NCI-H446 treated with DMSO at 0.1 percent for 48 hours (cell line): ENCODE results near the gene LSM3.

Source experiments
- DNase-seq: peaks from one replicate; lab custom pipeline; 2025; lab: John Stamatoyannopoulos, UW

The LSM3 gene

DNA sequence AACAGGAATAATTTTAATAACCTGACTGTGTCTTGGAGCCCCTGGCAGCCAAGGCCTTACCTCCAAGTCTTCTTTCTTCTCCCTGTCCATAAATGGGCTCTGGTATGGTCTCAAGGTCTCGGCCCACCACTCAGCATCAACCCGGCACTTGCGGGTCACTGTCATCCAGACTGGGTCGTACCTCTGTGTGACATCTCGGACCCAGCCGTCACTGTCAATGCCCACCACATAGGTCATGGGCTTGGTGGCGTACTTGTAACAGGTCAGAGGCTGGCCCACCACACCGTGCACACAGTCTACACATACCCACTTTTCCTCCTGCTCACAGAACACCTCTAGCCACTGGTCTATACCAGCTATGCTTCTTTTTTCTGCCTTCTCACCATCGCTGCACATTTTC, 20.7 kb upstream of the LSM3 start:
- no peak for DNase-seq

DNA sequence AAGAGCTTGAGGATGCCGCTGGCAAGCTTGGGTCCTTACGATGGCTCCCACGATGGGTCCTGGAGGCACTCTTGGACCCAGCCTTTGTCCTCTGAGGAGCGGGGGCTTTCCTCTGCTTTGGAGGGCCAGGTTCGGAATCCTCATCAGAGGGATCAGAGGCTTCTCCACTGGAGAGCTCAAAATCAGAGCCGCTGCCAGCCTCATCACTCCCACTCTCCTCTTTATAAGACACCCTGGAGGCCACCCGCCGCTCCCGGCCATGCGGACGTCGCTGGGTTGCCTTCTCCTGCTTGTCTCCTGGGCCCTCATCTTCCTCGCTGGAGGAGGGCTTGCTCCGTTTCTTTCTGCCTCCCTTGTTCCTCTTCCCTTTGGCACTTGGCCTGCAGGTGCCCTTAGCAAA, 20.2 kb upstream of the LSM3 start:
- DNase-seq, result no peak

DNA sequence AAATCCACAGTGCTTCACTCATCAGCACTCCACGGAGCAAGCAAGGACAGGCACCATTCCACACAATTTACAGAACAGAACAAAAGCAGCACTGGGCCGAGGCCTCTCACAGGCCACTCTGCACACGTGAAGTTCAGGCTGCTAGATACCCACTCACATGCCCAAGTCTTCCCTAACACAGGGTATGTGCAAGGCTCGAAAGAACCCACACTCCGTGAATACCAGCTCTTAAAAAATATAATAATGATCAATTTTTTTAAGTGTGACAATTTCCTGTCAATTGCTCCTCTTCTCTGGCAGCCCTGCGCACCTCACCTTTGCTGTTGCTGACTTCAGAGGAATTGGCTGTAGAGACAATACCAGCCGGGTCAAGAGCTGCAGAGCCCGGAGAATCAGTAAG, 19.2 kb upstream of the LSM3 start:
- DNase-seq, result no peak

DNA sequence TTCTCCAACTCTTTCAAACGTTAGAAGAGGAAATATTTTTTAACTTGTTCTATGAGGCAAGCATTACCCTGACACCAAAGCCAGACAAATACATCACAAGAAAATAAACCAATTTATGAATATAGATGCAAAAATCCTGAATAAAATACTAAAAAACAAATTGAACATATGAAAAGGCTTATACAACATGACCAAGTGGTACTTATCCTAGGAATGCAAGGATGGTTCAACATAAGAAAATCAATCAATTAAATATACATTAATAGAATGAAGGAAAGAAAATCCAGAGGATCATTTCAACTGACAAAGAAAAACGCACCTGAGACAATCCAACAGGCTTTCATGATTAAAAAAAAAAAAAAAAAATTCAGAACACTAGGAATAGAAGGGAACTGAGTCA, 17.3 kb upstream of the LSM3 start:
- DNase-seq, result no peak

DNA sequence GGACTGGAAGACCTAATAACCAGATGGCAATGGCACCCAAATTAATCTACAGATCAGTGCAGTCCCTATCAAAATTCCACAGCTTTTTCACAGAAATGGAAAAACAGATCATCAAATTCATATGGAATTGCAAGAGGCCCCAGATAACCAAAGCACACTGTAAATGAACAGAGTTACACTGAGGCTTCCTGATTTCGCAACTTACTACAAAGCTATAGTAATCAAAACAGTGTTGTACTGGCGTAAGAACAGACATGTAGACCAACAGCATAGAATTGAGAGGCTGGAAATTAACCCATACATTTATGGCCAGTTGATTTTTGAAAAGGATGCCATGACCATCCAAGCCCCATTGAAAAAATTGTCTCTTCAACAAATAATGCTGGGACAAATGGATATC, 16.4 kb upstream of the LSM3 start:
- no peak for DNase-seq

DNA sequence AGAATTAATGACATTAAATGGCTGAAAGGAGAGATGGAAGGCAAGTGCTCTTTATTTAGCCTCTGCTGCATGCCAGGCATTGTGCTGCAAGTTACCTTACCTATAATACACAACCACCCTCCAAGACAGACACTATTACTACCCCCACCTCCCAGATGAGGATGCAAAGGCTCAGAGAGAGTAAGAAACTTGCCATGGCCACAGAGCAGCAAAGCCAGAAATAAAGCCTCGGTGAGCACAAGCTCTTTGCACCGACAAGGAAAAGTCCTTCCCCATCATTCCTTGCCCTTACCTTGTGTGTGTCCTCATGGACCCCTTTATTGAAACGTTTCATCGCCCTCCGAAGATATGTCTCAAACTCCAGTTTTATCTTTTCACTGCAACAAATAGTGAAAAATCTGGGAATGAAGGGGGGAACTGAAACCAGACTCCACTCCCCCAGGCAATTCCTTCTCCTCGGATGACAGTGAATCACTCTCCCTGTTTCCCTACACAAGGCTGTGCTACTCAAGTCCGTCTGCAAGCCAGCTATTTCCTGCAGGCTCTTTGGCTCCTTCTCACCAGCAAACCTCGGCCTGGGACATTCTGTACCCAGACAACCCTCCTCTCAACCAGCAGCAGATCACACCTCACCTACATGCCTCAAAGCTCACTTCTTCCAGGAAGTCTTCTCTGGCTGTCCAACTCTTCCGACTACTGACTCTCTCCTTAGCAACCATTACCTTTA, 11.6 kb upstream of the LSM3 start:
- no peak for DNase-seq

DNA sequence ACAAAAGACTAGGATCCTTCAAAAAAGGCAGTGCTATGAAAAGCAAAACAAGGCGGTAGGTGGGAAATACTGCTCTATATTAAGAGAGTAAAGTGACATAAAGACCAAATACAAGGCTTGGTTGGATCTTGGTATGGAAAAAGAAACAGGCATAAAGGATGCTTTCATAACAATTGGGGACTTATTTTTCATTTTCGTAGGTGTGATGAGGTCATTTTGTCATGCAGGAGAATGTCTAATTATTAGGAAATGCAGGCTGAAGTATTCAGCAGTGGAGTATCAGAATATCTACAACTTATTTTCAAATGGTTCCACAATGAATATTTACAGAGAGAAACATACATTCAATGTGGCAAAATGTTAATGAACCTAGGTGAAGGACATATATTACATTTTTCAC, 9.2 kb upstream of the LSM3 start:
- DNase-seq, result no peak

DNA sequence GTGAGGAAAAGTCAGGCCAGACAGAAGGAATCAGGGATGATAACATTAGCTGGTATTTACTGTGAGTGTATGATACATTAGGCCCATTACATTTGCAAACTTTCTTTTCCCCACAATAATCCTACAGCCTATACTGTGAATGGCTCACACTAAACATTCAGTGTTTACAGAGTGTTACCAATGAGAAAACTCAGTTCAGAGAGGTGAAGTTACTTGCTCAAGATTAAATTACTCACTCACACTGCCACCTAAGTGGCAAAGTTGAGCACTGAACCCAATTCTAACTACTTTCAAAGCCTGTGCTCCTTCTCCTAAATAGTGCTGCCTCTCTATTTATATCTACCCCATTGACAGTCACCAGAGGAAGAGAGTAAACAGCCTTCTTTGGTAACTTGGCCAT, 8.7 kb upstream of the LSM3 start:
- no peak for DNase-seq

DNA sequence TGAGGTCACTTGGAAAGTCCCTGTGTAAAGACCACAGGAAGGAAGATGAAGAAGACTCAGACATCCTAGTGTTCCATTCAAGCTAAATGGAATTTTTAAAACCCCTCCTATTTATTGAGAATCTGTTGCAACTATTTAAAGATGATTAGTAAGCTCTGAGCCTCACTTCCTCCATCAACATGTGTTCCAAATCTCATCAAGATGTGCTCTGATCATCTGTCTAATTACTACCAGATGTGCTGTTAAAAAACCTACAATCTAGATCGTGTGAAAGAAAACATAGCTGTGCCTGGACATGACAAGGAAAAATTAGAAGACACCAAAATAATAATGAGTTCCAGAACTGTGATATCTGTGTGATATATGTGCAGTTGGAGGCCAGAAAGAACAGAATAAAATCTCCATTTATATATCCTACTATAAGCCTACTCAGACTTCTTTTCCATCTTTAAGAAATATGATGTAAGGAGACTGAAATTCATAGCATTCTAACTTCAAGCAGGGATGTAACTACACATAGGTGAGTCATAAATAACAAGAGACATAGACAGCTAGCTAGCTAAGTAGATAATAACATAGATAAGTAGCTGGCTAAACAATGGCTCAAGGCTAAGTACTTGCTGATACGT, 8.0 kb upstream of the LSM3 start:
- DNase-seq, result no peak

DNA sequence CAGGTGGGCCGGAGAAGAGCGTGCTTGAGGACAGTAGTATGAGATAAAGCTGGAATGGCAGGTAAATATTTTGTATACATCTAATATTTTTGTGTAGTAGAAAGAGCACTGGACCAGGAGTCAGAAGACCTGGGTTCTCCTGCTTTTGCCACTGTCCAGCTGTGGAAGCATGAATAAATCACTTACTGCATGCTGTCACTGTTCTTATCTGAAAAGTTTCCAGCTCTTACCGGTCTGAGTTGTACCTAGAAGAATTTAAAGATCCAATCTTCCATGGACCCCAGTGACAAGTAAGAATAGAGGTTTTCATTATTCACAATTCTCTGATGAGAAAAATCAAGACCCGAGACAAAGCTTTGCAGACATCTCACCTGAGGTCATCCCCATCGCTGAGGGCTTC, 6.1 kb upstream of the LSM3 start:
- DNase-seq, result no peak

DNA sequence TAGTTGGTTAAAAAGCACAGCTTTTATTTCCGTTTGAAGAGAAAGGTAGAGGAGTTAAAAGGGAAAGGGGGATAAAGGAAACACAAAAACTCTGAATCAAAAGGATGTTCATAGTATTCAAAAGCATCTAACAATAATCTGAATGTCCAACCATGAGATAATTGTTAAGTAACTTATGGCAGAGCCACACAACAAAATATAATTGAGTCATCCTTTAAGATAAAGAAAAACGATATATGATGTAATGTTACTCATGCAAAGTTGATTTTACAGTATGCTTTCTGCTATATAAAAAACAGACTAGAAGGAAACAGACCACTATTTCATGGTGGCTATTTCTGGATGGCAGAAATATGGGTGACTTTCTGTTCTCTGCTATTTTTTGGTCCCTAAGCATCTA, 4.1 kb upstream of the LSM3 start:
- DNase-seq, result no peak

DNA sequence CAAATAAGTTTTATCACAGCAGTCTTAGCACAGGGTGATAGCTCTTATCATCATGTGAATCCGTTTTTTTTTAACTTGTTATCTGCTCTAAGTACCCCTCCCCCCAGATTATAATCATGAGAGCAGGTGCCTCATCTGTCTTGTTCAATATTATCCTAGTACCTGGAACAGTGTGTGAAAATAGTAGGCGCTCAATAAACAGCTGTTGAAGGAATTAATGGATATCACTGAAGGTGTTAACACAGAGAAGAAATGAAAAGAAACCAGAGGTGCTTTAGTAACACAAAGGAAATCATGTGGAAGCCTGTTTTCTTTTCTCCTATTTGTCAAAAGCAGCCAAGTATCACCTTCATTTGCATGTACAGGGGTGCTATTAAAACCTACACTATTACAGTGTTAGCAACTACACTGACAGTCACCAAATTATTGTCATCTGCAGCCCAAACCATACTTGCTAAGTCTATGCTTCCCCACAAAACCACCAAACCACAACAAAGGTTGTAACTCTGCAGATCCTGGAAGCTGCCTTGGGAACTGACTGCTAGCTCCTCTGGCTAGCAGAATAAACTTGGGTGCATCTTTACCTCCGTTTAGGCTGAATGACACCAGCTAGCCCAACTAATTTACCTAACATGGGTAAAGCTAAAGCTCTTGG, 3.1 kb upstream of the LSM3 start:
- DNase-seq, result no peak

DNA sequence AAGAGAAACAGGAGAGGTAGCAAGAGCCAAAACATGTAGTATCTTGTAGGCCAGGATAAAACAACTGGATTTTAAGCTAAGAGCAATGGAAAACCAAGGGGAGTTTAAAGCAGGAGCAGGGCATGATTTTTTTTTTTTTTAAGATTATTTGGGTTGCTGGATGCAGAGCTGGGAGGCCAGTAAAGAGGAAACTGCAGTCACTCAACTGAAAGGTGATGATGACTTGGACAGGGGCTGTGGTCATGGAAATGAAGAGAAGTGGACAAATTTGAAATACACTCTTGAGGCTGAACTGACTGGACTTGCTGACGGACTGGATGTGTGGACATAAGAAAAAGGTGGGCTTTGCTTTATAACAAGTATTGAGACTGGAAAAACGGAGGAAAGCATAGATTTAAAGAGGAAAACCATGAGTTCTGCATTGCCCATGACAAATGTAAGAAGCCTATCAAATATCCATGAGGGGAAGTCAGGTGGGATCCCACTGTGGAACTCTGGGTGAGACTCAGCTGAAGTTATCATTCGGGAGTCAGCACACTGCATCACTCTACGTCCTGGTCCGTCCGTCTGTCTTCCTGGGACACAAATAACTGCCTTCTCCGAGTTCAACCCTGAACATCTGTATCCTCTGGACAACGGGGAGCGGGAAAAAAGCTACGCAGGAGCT, 904 bp upstream of the LSM3 start:
- DNase-seq, result no peak

DNA sequence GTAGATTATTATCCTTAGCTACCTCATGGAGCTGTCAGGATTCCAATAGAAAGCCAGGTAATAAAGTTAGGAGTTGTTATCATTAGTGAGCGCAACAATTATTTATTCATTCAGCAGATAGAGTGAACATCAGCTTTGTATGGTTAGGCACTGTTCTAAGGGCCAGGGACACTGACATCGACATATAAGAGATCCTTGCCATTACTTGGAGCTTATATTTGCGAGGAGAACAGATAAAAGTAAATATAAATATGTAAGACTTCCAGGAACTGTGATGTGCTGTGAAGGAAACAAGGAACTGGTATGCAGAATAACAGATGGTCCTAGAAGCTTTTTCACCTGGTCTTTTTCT, 473 bp downstream of the LSM3 start:
- no peak for DNase-seq

DNA sequence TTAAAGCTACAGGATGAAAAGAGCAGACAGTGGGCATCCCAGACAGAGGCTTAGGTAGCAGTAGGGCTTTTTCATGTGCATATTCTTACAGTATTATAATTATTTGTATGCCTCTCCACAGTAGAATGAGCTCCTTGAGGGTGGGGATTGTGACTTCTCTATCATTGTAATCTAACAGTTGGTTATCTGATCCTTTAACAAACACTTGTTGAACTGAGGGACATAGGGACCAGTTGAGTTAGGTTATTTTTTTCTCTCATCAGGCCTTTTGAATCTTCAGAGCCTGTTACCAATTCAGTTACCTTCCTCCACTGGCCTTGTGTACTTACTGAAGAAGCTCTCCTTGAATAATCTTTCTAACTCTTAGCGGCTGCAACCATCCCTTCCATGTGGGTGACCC, 1.2 kb downstream of the LSM3 start:
- DNase-seq, result no peak

DNA sequence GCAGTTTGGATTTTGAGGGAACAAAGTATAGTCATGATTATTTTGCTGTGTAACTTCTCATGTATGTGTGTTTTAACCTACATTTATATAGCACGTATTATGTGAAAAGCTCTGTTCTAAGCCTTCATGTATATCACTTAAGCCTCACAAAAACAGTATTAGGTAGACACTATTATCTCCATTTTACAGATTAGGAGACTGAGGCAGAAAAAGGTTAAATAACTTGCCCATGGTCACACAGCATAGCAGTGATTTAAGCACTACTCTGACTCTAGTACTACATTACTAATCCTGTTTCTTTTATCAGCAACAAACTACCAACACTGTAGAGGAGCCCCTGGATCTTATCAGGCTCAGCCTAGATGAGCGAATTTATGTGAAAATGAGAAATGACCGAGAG, 2.6 kb downstream of the LSM3 start:
- DNase-seq, result no peak

DNA sequence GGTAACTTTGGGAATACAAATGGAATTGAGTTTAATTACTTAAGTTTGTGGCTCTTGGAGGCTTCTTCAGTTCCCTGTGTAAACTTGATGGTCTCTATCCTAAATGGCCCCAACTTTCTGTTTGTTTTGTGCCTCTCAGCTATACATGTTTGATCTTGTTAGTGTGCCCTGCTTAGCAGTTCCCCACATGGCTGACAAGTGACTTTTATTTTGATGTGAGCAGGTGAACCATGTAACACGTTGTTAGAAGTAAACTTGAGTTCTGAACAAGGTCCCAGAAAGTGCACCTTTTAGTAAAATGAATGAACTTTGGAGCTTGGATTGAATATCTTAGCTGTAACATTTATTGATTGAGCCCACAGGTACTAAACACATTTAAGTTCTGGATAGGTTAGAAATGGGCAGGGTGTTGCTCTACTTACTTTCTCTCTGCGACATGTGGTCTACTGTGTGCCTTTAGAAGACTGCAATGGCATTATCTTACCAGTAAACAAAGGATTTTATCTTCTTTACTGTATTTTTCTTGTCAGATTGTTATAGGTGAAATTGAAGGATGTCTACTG, 4.5 kb downstream of the LSM3 start:
- DNase-seq, result no peak

DNA sequence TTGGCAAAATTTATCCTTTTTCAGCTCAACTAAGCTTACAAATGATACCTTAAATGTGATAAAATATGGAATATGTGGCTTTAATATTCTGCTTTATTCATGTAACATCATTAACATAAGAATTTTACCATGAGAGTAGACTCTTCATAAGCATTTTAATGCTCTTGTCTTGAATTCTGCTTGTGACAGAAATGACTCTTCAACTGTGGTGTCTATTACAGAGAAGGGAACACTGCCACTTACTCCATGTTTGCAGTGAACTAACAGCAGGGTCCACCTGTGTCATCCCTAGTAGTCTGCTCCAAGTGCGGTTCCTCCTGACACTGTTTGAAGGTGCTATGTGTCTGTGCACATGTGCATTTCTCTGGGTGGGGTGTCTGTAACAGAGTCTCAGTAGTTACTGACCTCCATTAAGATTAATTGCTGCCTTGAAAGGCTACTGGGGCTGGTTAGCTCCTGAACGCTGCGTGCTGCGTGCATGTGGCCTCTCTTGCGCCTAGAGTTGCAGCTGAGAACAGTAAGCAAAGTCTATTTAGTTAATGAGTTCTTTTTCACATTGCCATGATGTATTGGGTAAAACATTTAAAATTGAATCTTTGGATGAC, 8.3 kb downstream of the LSM3 start:
- no peak for DNase-seq

DNA sequence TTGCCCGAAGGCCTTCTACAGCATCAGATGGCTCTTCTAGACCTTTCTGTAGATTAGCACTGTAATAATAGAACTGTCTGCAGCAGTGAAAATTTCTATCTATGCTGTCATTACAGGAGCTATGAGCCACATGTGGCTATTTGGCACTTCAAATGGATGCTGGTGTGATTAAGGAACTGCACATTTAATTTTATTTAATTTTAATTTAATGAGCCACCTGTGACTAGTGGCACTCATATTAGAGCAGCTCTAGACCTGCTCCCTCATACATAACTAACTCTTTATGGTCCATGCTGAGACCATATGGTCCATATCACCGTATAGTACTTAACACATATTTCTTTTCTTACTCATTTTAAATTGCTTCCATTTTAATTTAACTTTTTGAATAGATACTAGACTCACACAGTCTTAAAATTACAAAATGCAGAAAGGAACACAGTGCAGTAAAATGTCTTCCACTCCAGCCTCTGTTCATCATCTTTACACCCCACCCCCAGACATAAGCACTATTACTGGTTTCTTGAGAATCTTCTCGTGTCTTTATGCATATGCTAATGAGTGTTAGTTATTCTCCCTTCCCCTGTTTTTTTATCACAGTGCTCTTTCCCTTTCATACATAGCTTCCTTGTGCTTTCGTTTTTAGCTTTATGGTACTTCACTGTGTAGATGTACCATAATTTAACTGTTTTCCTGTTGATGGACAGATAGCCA, 9.6 kb downstream of the LSM3 start:
- no peak for DNase-seq

DNA sequence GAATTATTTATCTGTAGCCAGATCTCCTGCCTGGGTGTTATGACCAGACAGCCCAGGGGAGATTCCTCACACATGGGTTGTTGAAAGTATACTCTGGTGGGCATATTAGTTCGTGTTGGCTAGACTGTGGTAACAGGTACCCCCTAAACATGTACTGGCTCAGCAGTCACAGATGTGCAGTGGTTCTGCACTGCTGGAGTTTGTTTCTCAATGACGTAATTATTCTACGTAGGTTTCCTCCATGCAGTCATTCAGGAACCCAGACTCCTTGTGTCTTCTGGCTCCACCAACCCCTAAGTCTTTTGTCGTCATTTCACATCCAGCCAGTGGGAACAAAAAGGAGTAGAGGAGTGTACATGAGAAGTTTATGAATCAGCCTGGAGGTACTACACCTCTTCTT, 16.2 kb downstream of the LSM3 start:
- DNase-seq, result no peak

DNA sequence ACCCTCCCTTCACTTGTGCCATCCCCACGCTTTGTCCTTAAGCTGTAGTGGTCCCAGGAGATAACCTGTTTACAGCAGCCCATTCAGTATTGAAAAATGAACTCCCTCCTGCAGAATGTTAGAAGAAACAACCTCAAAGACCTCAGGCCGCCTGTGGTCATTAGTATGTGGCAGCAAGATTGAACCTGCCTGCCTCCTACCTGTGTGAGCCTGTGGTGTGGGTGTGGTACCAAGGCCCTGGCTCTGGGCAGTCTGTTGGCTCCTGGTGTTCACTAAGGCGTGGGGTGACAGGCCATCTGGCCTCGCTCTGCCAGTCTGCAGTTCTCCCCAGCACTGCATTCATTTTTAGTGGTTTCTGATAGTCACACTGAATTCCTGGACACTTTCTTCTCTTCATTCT, 21.0 kb downstream of the LSM3 start:
- DNase-seq, result no peak

DNA sequence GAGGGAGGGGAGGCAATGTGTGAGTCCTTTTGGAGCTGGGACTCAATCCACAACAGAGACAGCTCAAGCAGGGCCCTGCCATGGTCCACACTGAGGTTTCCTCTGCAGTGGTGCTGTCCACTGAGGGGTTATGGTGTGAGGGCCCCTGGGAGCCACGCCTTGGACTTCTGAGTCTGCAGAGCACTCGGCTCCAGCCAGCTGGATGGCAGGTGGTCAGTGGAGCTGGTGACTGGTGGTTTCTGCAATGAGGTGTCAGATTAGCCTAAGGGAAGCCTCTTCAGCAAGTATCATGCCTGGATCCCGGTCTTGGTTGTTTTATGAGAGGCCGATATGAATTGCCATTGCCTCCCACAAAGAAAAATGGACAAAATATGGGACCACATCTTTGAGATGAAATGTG, 21.7 kb downstream of the LSM3 start:
- no peak for DNase-seq
